HepG2 (cell line): ENCODE data around the gene THAP5. TPM values are rescaled to one million over a fixed set of nuclear protein-coding genes. Genes with fewer than 3 reads are reported as not detected.

ENCODE experiments used
- ATAC-seq: fragments of 200-7000 bp; cut with Tn5 transposase; 3 replicates; pipeline ENCODE4 v1.9.1; 2020; ENCODE audit warnings: mild to moderate bottlenecking, moderate library complexity
- BruUV-seq: library from RNA; stranded (reverse); fragments of 400-500 nt; replicated peaks from 2 replicates; lab custom pipeline; 2021; lab: Mats Ljungman, UMichigan
- CTCF ChIA-PET: fragments of 300-600 bp; formaldehyde crosslinking; extraction: SDS; loops from one replicate; lab custom pipeline; 2021; ENCODE audit warnings: low total read pairs, inconsistent platforms, low intra/inter-chr PET ratio; lab: Yijun Ruan, JAX
- POLR2A ChIA-PET: fragments of 350-600 bp; sonication (Branson Sonifier 250); formaldehyde crosslinking; loops from one replicate; lab custom pipeline; 2020; ENCODE audit warnings: antibody characterized with exemption, inconsistent platforms; lab: Yijun Ruan, JAX
- DNase-seq: peaks from one replicate; pipeline ENCODE4 v3.0.0-alpha.2; 2015; ENCODE audit warnings: low spot score
- FAIRE-seq: peaks from 3 replicates; lab custom pipeline; 2011; peaks lifted over from hg19 to GRCh38; lab: Jason Lieb, UNC
- H2AFZ ChIP-seq: one replicate; pipeline ENCODE4 v1.6.1; 2011; ENCODE audit warnings: low read length, inconsistent platforms
- H3K27ac ChIP-seq: fragments of 300-600 bp; 3 replicates; pipeline ENCODE4 v1.8.0; 2011; ENCODE audit warnings: mixed run types, mild to moderate bottlenecking, mixed read lengths, low read length, inconsistent platforms; ENCODE audit not compliant: insufficient read depth; ENCODE audit errors: extremely low read length
- H3K27me3 ChIP-seq, 2 experiments: fragments of 200-600 bp in 1 of 2; 2 replicates in 1 of 2; 3 replicates in 1 of 2; pipeline versions ENCODE4 v1.6.0 to v1.8.0; 2011; ENCODE audit warnings: low read length in 2 of 2, mild to moderate bottlenecking in 2 of 2, moderate library complexity in 2 of 2, inconsistent platforms in 1 of 2; ENCODE audit not compliant: insufficient read depth in 2 of 2, control insufficient read depth in 1 of 2
- H3K36me3 ChIP-seq, 2 experiments: fragments of 200-600 bp in 1 of 2; replicated peaks in 1 of 2; 2 replicates in 1 of 2; 3 replicates in 1 of 2; pipeline versions ENCODE4 v1.5.1 to v1.8.0; 2011; ENCODE audit warnings: low read length in 2 of 2, inconsistent platforms in 1 of 2; ENCODE audit not compliant: insufficient read depth in 2 of 2, control insufficient read depth in 1 of 2
- H3K4me1 ChIP-seq: 2 replicates; pipeline ENCODE4 v1.5.1; 2012; ENCODE audit warnings: low read length, inconsistent platforms; ENCODE audit not compliant: insufficient read depth
- H3K4me2 ChIP-seq: 2 replicates; pipeline ENCODE4 v1.6.0; 2011; ENCODE audit warnings: low read depth, low read length, inconsistent platforms
- H3K4me3 ChIP-seq, 3 experiments: fragments of 200-600 bp in 1 of 3; sonication (generic), shearing (Covaris generic) in 1 of 3; replicated peaks in 1 of 3; 2 replicates each; pipeline ENCODE4 v1.5.1; 2011 to 2016; ENCODE audit warnings: low read length in 3 of 3, inconsistent platforms in 2 of 3, low read depth in 2 of 3, mild to moderate bottlenecking in 2 of 3, control low read depth in 1 of 3, mixed read lengths in 1 of 3; ENCODE audit not compliant: insufficient read depth in 1 of 3
- H3K79me2 ChIP-seq: one replicate; pipeline ENCODE4 v1.6.1; 2011; ENCODE audit warnings: low read length, inconsistent platforms; ENCODE audit not compliant: insufficient read depth
- H3K9ac ChIP-seq: 2 replicates; pipeline ENCODE4 v1.6.0; 2011; ENCODE audit warnings: mild to moderate bottlenecking, low read depth, low read length, inconsistent platforms; ENCODE audit not compliant: insufficient read depth
- H3K9me3 ChIP-seq: 2 replicates; pipeline ENCODE4 v1.5.1; 2012; ENCODE audit warnings: mild to moderate bottlenecking, low read length
- H4K20me1 ChIP-seq: 2 replicates; pipeline ENCODE4 v1.6.0; 2011; ENCODE audit warnings: inconsistent platforms, mild to moderate bottlenecking, low read length, moderate library complexity; ENCODE audit not compliant: insufficient read depth
- ASH2L ChIP-seq: fragments of 300-600, 200-600 bp; sonication (generic); IDR thresholded peaks from 2 replicates; pipeline ENCODE4 v1.7.0; 2017; ENCODE audit warnings: low read depth, mild to moderate bottlenecking, moderate library complexity, mixed read lengths, low read length; ENCODE audit not compliant: insufficient read length
- ATF7-NPFF ChIP-seq: sonication (generic); formaldehyde crosslinking; IDR thresholded peaks from 2 replicates; pipeline ENCODE4 v1.8.1; 2023; ENCODE audit warnings: mild to moderate bottlenecking, low read depth, missing genetic modification reagents, moderate library complexity
- BCL6 ChIP-seq: IDR thresholded peaks from 2 replicates; pipeline ENCODE4 v1.6.1; 2016; ENCODE audit warnings: missing genetic modification reagents, missing compliant biosample characterization
- GATAD2A ChIP-seq: IDR thresholded peaks from 2 replicates; pipeline ENCODE4 v1.6.1; 2016
- PBX2 ChIP-seq: IDR thresholded peaks from 2 replicates; pipeline ENCODE4 v1.6.1; 2016; ENCODE audit warnings: control low read depth
- PCBP1 ChIP-seq: fragments of 200-400 bp; formaldehyde crosslinking; IDR thresholded peaks from 2 replicates; pipeline ENCODE4 v1.6.1; 2017; ENCODE audit warnings: mild to moderate bottlenecking, low read depth, low read length, borderline replicate concordance
- POLR2AphosphoS5 ChIP-seq: IDR thresholded peaks from 2 replicates; pipeline ENCODE4 v1.6.1; 2012; ENCODE audit warnings: low read depth, low read length
- SETDB1 ChIP-seq: sonication (generic); formaldehyde crosslinking; IDR thresholded peaks from 2 replicates; pipeline ENCODE4 v1.5.1; 2020; ENCODE audit warnings: missing genetic modification reagents, mild to moderate bottlenecking, borderline replicate concordance
- SOX13 ChIP-seq, 3 experiments: fragments of 450-650 bp in 1 of 3; sonication (generic) in 1 of 3; formaldehyde crosslinking in 1 of 3; IDR thresholded peaks in 2 of 3; conservative IDR thresholded peaks in 1 of 3; 2 replicates each; pipeline versions ENCODE4 v1.5.0 to v1.6.1; 2016 to 2020; ENCODE audit warnings: antibody characterized with exemption in 1 of 3, mild to moderate bottlenecking in 1 of 3, missing compliant biosample characterization in 1 of 3, missing genetic modification reagents in 1 of 3, moderate library complexity in 1 of 3
- ZBTB7B ChIP-seq: sonication (generic); formaldehyde crosslinking; IDR thresholded peaks from 2 replicates; pipeline ENCODE4 v1.4.0; 2020; ENCODE audit warnings: missing genetic modification reagents
- ZKSCAN5 ChIP-seq: sonication (generic); formaldehyde crosslinking; IDR thresholded peaks from 2 replicates; pipeline ENCODE4 v1.5.1; 2020; ENCODE audit warnings: mild to moderate bottlenecking, missing genetic modification reagents
- ZNF362 ChIP-seq: sonication (generic); formaldehyde crosslinking; IDR thresholded peaks from 2 replicates; pipeline ENCODE4 v1.4.0; 2020; ENCODE audit warnings: missing genetic modification reagents, mild to moderate bottlenecking, borderline replicate concordance
- ZNF576 ChIP-seq: sonication (generic); formaldehyde crosslinking; IDR thresholded peaks from 2 replicates; pipeline ENCODE4 v1.4.0; 2020; ENCODE audit warnings: mild to moderate bottlenecking, missing genetic modification reagents
- whole genome bisulfite sequencing: methylation state at CpG from one replicate; pipeline ENCODE4 v1.1.6; 2017; ENCODE audit warnings: low lambda C conversion rate; 5-methylcytosine and 5-hydroxymethylcytosine counted together
- in situ Hi-C: cut with HindIII; loops from 2 replicates; pipeline ENCODE4 v1.10.0; 2017; ENCODE audit warnings: low pct_unique_long_range_greater_than_20kb; ENCODE audit not compliant: extremely low pct_ligation_motif_present
- intact Hi-C: fragments of 100-400 bp; cut with micrococcal nuclease; formaldehyde crosslinking; loops from one replicate; pipeline ENCODE4 v1.10.0; 2022; ENCODE audit not compliant: unreplicated experiment
- polyA plus RNA-seq, 8 experiments: library from polyadenylated mRNA; depleted of rRNA in 3 of 8; stranded (reverse) in 7 of 8; unstranded in 1 of 8; fragments of >200 nt; fragmentation: Illumina TruSeq in 4 of 8; extraction: Trizol in 4 of 8; gene quantifications; 2 replicates each; pipeline versions ENCODE4 v1.2.1 to v1.2.3, GENCODE V29; 2011 to 2016; ENCODE audit warnings: low read depth in 4 of 8, missing spikeins in 1 of 8, mixed read lengths in 1 of 8; ENCODE audit not compliant: insufficient read depth in 1 of 8
- total RNA-seq, 5 experiments: library from RNA; depleted of rRNA; stranded (reverse); fragments of >200 nt; fragmentation: Illumina TruSeq; extraction: Trizol; gene quantifications; 2 replicates each; pipeline ENCODE4 v1.2.3, GENCODE V29; 2016; ENCODE audit warnings: low read depth in 1 of 5

THAP5 gene
- total and polyA plus RNA-seq, 2 of the 13 experiments (the other 11 are each of a cell fraction or from before 2014, with no cell fraction given): 3.6 to 11.8 TPM

GRCh38 chr7:108561047-108561619, 8.4 kb downstream of the THAP5 start (continued):
- TF ChIP-seq ZNF362 (CRISPR knock-in tag) (peak; percentile 53; the same call in 1 of the 2 replicates), ZBTB7B (CRISPR knock-in tag) (no peak), ZKSCAN5 (CRISPR knock-in tag) (no peak), BCL6 (CRISPR knock-in tag) (no peak), POLR2AphosphoS5 (peak; percentile 20; the same call in 1 of the 2 replicates), PBX2 (no peak)

- H3K9me3 ChIP-seq: peaks cover 22% of the 10 kb centered on the region
- H3K79me2 ChIP-seq: no peaks in the 10 kb centered on the region
- no peak for TF ChIP-seq ATF7-NPFF (CRISPR knock-in tag)
- no peak for TF ChIP-seq ZNF576 (CRISPR knock-in tag)
- TF ChIP-seq SOX13 (IDR thresholded peaks at IDR 0.05): no peak
- TF ChIP-seq SOX13 (CRISPR knock-in tag; conservative IDR thresholded peaks at IDR 0.05 in 1 of 2, IDR thresholded peaks at IDR 0.05 in 1 of 2): peak in 1 of 2 experiments; percentile 50; a peak in 1 of 4 replicates
- TF ChIP-seq SETDB1 (CRISPR knock-in tag): no peak
- TF ChIP-seq ASH2L: no peak
- no peak for TF ChIP-seq PCBP1
- no peak for TF ChIP-seq GATAD2A (CRISPR knock-in tag)
- H3K27ac ChIP-seq: no peak overlapping the region
- peak; percentile 54 for DNase-seq
- H3K9ac ChIP-seq: no peak overlapping the region
- peak; percentile 69 for ATAC-seq
- H3K27me3 ChIP-seq: no peaks in the 10 kb centered on the region; a peak in 1 of 5 replicates
- WGBS: 21% methylated on average over 4 of the region's 4 CpGs
- H3K4me1 ChIP-seq: peaks cover 9% of the 10 kb centered on the region
- H3K4me2 ChIP-seq: 0 out of 2 replicates have a peak overlapping the region, but pooled peaks have one; percentile 1
- BruUV-seq: no TSS peak
- intact Hi-C loops: no loop called here
- no peaks in the 10 kb centered on the region for H4K20me1 ChIP-seq
- no peaks in the 10 kb centered on the region for H3K36me3 ChIP-seq
- in situ Hi-C loops: no loop called here
- POLR2A ChIA-PET: interaction anchor here (2.3 kb wide), 1 partner anchor 10 kb away, joined by 9 read pairs; the partner anchor contains the start of genes DNAJB9 and THAP5
- H3K4me3 ChIP-seq: no peak overlapping the region
- FAIRE-seq: no peak
- CTCF ChIA-PET: no interaction called here
- no peak overlapping the region for H2AFZ ChIP-seq
These were observed 10.3 kb downstream of the THAP5 start for GRCh38 chr7:108559253-108559652.
